Measurements from ENCODE around the gene OCA2. TPM values are rescaled to one million over a fixed set of nuclear protein-coding genes. Genes with fewer than 3 reads are reported as not detected.

OCA2 gene
- total RNA-seq, 1 donor from 2014 or later, result 1.2 TPM

DNA sequence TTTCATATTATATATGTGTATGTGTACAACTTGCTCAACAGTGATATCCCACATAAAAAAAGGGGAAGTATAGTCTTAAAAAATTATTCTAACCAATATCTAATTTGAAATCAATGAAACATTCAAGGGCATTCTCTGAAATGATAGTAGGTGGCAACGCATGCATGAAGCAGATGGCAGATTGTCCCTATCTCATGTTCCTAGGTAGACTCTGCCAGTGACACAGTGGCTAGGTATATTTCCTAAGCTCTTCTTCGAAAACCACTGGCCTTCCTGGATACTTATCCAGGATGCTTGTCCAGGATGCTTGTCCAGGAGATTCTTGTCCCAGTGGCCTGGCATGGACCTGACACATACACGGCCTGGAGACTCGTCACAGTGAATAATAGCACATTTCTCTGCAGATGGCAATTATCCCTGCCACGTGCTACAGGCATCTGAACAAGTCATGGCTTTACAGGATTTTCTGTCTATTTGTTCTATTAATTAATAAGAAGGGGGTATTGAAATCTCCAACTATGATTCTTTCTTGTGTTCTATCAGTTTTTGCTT lies 54.9 kb downstream of the OCA2 start:
- H3K4me1 Mint-ChIP-seq (ENCODE audit: unreplicated experiment), result no peaks in the 10 kb centered on the region
- H3K27ac Mint-ChIP-seq (ENCODE audit: unreplicated experiment), result no peak overlapping the region
- no peak overlapping the region for H3K4me3 Mint-ChIP-seq (ENCODE audit: unreplicated experiment)
- no peaks in the 10 kb centered on the region for H3K36me3 Mint-ChIP-seq (ENCODE audit: unreplicated experiment)
- TF ChIP-seq, protein P1, sequence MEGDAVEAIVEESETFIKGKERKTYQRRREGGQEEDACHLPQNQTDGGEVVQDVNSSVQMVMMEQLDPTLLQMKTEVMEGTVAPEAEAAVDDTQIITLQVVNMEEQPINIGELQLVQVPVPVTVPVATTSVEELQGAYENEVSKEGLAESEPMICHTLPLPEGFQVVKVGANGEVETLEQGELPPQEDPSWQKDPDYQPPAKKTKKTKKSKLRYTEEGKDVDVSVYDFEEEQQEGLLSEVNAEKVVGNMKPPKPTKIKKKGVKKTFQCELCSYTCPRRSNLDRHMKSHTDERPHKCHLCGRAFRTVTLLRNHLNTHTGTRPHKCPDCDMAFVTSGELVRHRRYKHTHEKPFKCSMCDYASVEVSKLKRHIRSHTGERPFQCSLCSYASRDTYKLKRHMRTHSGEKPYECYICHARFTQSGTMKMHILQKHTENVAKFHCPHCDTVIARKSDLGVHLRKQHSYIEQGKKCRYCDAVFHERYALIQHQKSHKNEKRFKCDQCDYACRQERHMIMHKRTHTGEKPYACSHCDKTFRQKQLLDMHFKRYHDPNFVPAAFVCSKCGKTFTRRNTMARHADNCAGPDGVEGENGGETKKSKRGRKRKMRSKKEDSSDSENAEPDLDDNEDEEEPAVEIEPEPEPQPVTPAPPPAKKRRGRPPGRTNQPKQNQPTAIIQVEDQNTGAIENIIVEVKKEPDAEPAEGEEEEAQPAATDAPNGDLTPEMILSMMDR (IDR thresholded peaks at IDR 0.05), result no peak
- no peaks in the 10 kb centered on the region for H3K9me3 Mint-ChIP-seq (ENCODE audit: unreplicated experiment)
- no peak for DNase-seq (ENCODE audit: extremely low spot score, unreplicated experiment)
- H3K27me3 Mint-ChIP-seq (ENCODE audit: unreplicated experiment), result peaks cover 21% of the 10 kb centered on the region

DNA sequence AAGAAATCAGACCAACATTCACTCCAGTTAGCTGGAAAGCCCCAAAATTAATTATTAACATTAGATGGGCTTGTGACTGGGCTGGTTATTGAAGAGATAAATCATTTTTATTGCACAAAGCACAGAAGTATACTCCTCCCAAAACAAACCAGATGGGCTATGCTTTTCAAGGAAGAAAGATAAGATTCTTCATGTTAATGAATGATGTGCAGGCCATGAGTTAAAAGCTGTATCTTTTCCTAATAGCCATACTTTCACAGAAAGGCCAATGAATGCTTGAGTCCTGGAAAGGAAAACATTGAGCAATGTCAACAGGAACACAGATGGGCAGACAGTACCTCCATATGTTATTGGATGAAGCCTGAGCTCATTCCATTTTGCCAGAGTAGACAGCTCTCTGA lies 55.4 kb downstream of the OCA2 start:
- TF ChIP-seq, protein P1 (IDR thresholded peaks at IDR 0.05), result no peak
- Mint-ChIP-seq H3K36me3 (ENCODE audit: unreplicated experiment) (no peaks in the 10 kb centered on the region), H3K9me3 (ENCODE audit: unreplicated experiment) (no peaks in the 10 kb centered on the region), H3K27me3 (ENCODE audit: unreplicated experiment) (peaks cover 21% of the 10 kb centered on the region), H3K4me1 (ENCODE audit: unreplicated experiment) (no peaks in the 10 kb centered on the region), H3K27ac (ENCODE audit: unreplicated experiment) (no peak overlapping the region), H3K4me3 (ENCODE audit: unreplicated experiment) (no peak overlapping the region)
- DNase-seq (ENCODE audit: extremely low spot score, unreplicated experiment), result no peak

DNA sequence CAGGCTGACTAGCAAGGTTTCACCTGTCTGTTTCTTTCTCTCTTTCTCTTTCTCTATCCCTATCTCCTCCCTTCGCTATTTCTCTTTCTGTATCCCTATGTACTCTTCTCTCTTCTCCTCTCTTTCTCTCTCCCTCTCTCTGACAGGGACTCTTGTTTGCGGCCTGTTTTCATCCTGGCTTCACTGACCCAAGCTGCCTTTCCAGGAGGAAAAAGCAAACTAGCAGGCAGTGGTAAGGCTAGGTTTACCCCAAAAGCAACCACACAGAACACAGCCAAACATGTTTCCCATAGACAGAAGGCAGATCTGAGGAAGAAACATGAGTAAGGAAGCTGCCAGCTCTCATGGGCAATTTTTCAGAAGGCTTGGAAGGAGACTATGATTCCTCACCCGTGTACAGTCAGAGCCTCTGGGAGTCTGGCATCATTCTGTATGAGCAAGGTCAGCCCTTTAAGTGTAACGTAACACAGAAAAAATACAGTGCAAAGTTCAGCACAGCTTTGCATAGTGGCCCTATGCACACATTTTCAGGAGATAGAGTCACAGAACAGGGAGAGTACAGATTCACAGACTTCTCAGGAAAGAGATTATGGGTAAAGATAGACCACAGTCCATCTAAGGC lies 61.0 kb downstream of the OCA2 start:
- Mint-ChIP-seq H3K27ac (ENCODE audit: unreplicated experiment) (no peak overlapping the region), H3K9me3 (ENCODE audit: unreplicated experiment) (no peaks in the 10 kb centered on the region), H3K4me1 (ENCODE audit: unreplicated experiment) (no peaks in the 10 kb centered on the region), H3K27me3 (ENCODE audit: unreplicated experiment) (peaks cover 11% of the 10 kb centered on the region), H3K36me3 (ENCODE audit: unreplicated experiment) (no peaks in the 10 kb centered on the region), H3K4me3 (ENCODE audit: unreplicated experiment) (no peak overlapping the region)
- TF ChIP-seq, protein P1 (IDR thresholded peaks at IDR 0.05), result no peak
- DNase-seq (ENCODE audit: extremely low spot score, unreplicated experiment), result no peak

- TF ChIP-seq, protein P1 (IDR thresholded peaks at IDR 0.05), result no peak
- H3K4me1 Mint-ChIP-seq (ENCODE audit: unreplicated experiment), result no peaks in the 10 kb centered on the region
- H3K27ac Mint-ChIP-seq (ENCODE audit: unreplicated experiment), result no peak overlapping the region
- no peak for DNase-seq (ENCODE audit: extremely low spot score, unreplicated experiment)
- no peaks in the 10 kb centered on the region for H3K36me3 Mint-ChIP-seq (ENCODE audit: unreplicated experiment)
- H3K4me3 Mint-ChIP-seq (ENCODE audit: unreplicated experiment), result no peak overlapping the region
- no peaks in the 10 kb centered on the region for H3K9me3 Mint-ChIP-seq (ENCODE audit: unreplicated experiment)
- H3K27me3 Mint-ChIP-seq (ENCODE audit: unreplicated experiment), result no peaks in the 10 kb centered on the region
Measured at GRCh38 chr15:28033443-28033842, 65.7 kb downstream of the OCA2 start.

- Mint-ChIP-seq H3K36me3 (ENCODE audit: unreplicated experiment) (no peaks in the 10 kb centered on the region), H3K27me3 (ENCODE audit: unreplicated experiment) (no peaks in the 10 kb centered on the region), H3K27ac (ENCODE audit: unreplicated experiment) (no peak overlapping the region), H3K9me3 (ENCODE audit: unreplicated experiment) (no peaks in the 10 kb centered on the region), H3K4me1 (ENCODE audit: unreplicated experiment) (no peaks in the 10 kb centered on the region), H3K4me3 (ENCODE audit: unreplicated experiment) (no peak overlapping the region)
- TF ChIP-seq, protein P1 (IDR thresholded peaks at IDR 0.05), result no peak
- no peak for DNase-seq (ENCODE audit: extremely low spot score, unreplicated experiment)
Measured at GRCh38 chr15:28030801-28031200, 68.3 kb downstream of the OCA2 start.
